Immature natural killer cell (primary cell): Measurements from ENCODE around the gene MAP2K5. TPM values are rescaled to one million over a fixed set of nuclear protein-coding genes. Genes with fewer than 3 reads are reported as not detected.

Experiments
- DNase-seq, 3 donors: peaks; one replicate each; pipeline ENCODE4 v3.0.0; 2022; ENCODE audit warnings: mixed read lengths in 1 of 3
- H3K27ac Mint-ChIP-seq, 6 donors: one replicate each; pipeline ENCODE4 v1.8.0; 2020; ENCODE audit warnings: mixed read lengths in 6 of 6, mild to moderate bottlenecking in 5 of 6, inconsistent platforms in 4 of 6, moderate library complexity in 3 of 6
- H3K27me3 Mint-ChIP-seq, 3 donors: one replicate each; pipeline ENCODE4 v1.8.0; 2020 to 2021; ENCODE audit warnings: low read depth in 3 of 3, mild to moderate bottlenecking in 3 of 3, mixed read lengths in 3 of 3, moderate library complexity in 3 of 3, inconsistent platforms in 1 of 3
- H3K36me3 Mint-ChIP-seq, 3 donors: one replicate each; pipeline ENCODE4 v1.8.0; 2020; ENCODE audit warnings: mixed read lengths in 3 of 3, inconsistent platforms in 2 of 3, mild to moderate bottlenecking in 2 of 3
- H3K4me1 Mint-ChIP-seq, 2 donors: one replicate each; pipeline ENCODE4 v1.8.0; 2020; ENCODE audit warnings: inconsistent platforms in 2 of 2, mild to moderate bottlenecking in 2 of 2, mixed read lengths in 2 of 2, moderate library complexity in 1 of 2
- H3K4me3 Mint-ChIP-seq, 5 donors: one replicate each; pipeline ENCODE4 v1.8.0; 2020; ENCODE audit warnings: mild to moderate bottlenecking in 5 of 5, mixed read lengths in 5 of 5, inconsistent platforms in 3 of 5, moderate library complexity in 3 of 5
- H3K9me3 Mint-ChIP-seq, 6 donors: one replicate each; pipeline ENCODE4 v1.8.0; 2020; ENCODE audit warnings: mild to moderate bottlenecking in 6 of 6, mixed read lengths in 6 of 6, inconsistent platforms in 4 of 6, moderate library complexity in 3 of 6
- polyA plus RNA-seq, 3 donors: library from polyadenylated mRNA; unstranded; fragments of 300-500 nt; fragmentation: Illumina TruSeq; gene quantifications; one replicate each; pipeline ENCODE4 v1.2.3, GENCODE V29; 2021

Gene MAP2K5
- polyA plus RNA-seq, 3 donors from 2014 or later = 12.4 to 21.7 (median 16.0) TPM

- no peaks in the 10 kb centered on the region for H3K4me1 Mint-ChIP-seq
- H3K36me3 Mint-ChIP-seq = peaks cover 3 to 36% (median 21%) of the 10 kb centered on the region in 3 donors
- no peaks in the 10 kb centered on the region for H3K27me3 Mint-ChIP-seq
- peak overlapping the region in 1 of 6 donors; percentile 51 for H3K27ac Mint-ChIP-seq
- no peak overlapping the region for H3K4me3 Mint-ChIP-seq
- H3K9me3 Mint-ChIP-seq = peaks cover 0 to 11% (median 6%) of the 10 kb centered on the region in 6 donors
- no peak for DNase-seq
These were observed 254.0 kb downstream of the MAP2K5 start for GRCh38 chr15:67796196-67797127.

- Mint-ChIP-seq H3K9me3 (peaks cover 0 to 10% (median 6%) of the 10 kb centered on the region in 6 donors), H3K4me3 (no peak overlapping the region), H3K27ac (no peak overlapping the region), H3K27me3 (peaks cover 0 to 3% (median 0%) of the 10 kb centered on the region in 3 donors), H3K36me3 (peaks cover 3 to 24% (median 12%) of the 10 kb centered on the region in 3 donors), H3K4me1 (no peaks in the 10 kb centered on the region)
- no peak for DNase-seq
These were observed 257.3 kb downstream of the MAP2K5 start for GRCh38 chr15:67799801-67800205.

GRCh38 chr15:67801142-67801541, 258.6 kb downstream of the MAP2K5 start:
- no peak for DNase-seq
- H3K36me3 Mint-ChIP-seq = peaks cover 0 to 10% (median 3%) of the 10 kb centered on the region in 3 donors
- no peak overlapping the region for H3K27ac Mint-ChIP-seq
- no peak overlapping the region for H3K4me3 Mint-ChIP-seq
- H3K9me3 Mint-ChIP-seq = no peaks in the 10 kb centered on the region
- no peaks in the 10 kb centered on the region for H3K4me1 Mint-ChIP-seq
- H3K27me3 Mint-ChIP-seq = peaks cover 0 to 3% (median 0%) of the 10 kb centered on the region in 3 donors

GRCh38 chr15:67801926-67802914, 259.7 kb downstream of the MAP2K5 start:
- Mint-ChIP-seq H3K27me3 (peaks cover 0 to 3% (median 0%) of the 10 kb centered on the region in 3 donors), H3K4me3 (no peak overlapping the region), H3K27ac (no peak overlapping the region), H3K9me3 (no peaks in the 10 kb centered on the region), H3K4me1 (no peaks in the 10 kb centered on the region), H3K36me3 (peaks cover 0 to 9% (median 0%) of the 10 kb centered on the region in 3 donors)
- DNase-seq = no peak

GRCh38 chr15:67803299-67803698, 260.8 kb downstream of the MAP2K5 start:
- Mint-ChIP-seq H3K9me3 (no peaks in the 10 kb centered on the region), H3K27me3 (peaks cover 0 to 3% (median 0%) of the 10 kb centered on the region in 3 donors), H3K36me3 (peaks cover 3 to 4% (median 3%) of the 10 kb centered on the region in 3 donors), H3K27ac (no peak overlapping the region), H3K4me1 (no peaks in the 10 kb centered on the region), H3K4me3 (no peak overlapping the region)
- no peak for DNase-seq

GRCh38 chr15:67803996-67804843, 261.7 kb downstream of the MAP2K5 start:
- H3K4me3 Mint-ChIP-seq = no peak overlapping the region
- no peak for DNase-seq
- H3K36me3 Mint-ChIP-seq = peaks cover 3 to 9% (median 3%) of the 10 kb centered on the region in 3 donors
- no peaks in the 10 kb centered on the region for H3K4me1 Mint-ChIP-seq
- no peak overlapping the region for H3K27ac Mint-ChIP-seq
- peaks cover 0 to 3% (median 0%) of the 10 kb centered on the region in 3 donors for H3K27me3 Mint-ChIP-seq
- H3K9me3 Mint-ChIP-seq = no peaks in the 10 kb centered on the region

GRCh38 chr15:67805008-67805665, 262.6 kb downstream of the MAP2K5 start:
- no peak overlapping the region for H3K27ac Mint-ChIP-seq
- no peak for DNase-seq
- no peaks in the 10 kb centered on the region for H3K9me3 Mint-ChIP-seq
- H3K36me3 Mint-ChIP-seq = peaks cover 3 to 13% (median 3%) of the 10 kb centered on the region in 3 donors
- H3K4me1 Mint-ChIP-seq = no peaks in the 10 kb centered on the region
- H3K27me3 Mint-ChIP-seq = peaks cover 0 to 3% (median 0%) of the 10 kb centered on the region in 3 donors
- no peak overlapping the region for H3K4me3 Mint-ChIP-seq

GRCh38 chr15:67805666-67806516, 263.4 kb downstream of the MAP2K5 start:
- no peak for DNase-seq

GRCh38 chr15:67806536-67806935, 264.0 kb downstream of the MAP2K5 start:
- no peaks in the 10 kb centered on the region for H3K9me3 Mint-ChIP-seq
- no peaks in the 10 kb centered on the region for H3K4me1 Mint-ChIP-seq
- no peak overlapping the region for H3K27ac Mint-ChIP-seq
- H3K36me3 Mint-ChIP-seq = peaks cover 3 to 13% (median 3%) of the 10 kb centered on the region in 3 donors
- no peak overlapping the region for H3K4me3 Mint-ChIP-seq
- DNase-seq = no peak
- peaks cover 0 to 3% (median 0%) of the 10 kb centered on the region in 3 donors for H3K27me3 Mint-ChIP-seq

More at GRCh38 chr15:67805666-67806516, 263.4 kb downstream of the MAP2K5 start:
- Mint-ChIP-seq H3K27ac (no peak overlapping the region), H3K4me1 (no peaks in the 10 kb centered on the region), H3K27me3 (peaks cover 0 to 3% (median 0%) of the 10 kb centered on the region in 3 donors), H3K36me3 (peaks cover 3 to 13% (median 3%) of the 10 kb centered on the region in 3 donors), H3K9me3 (no peaks in the 10 kb centered on the region), H3K4me3 (no peak overlapping the region)

GRCh38 chr15:67807141-67807540, 264.6 kb downstream of the MAP2K5 start:
- Mint-ChIP-seq H3K4me3 (no peak overlapping the region), H3K9me3 (no peaks in the 10 kb centered on the region), H3K27me3 (peaks cover 0 to 3% (median 0%) of the 10 kb centered on the region in 3 donors), H3K4me1 (peaks cover 0 to 2% of the 10 kb centered on the region in 2 donors), H3K27ac (no peak overlapping the region), H3K36me3 (peaks cover 3 to 13% (median 3%) of the 10 kb centered on the region in 3 donors)
- DNase-seq = no peak

GRCh38 chr15:67807836-67808235, 265.3 kb downstream of the MAP2K5 start:
- Mint-ChIP-seq H3K4me1 (peaks cover 0 to 5% of the 10 kb centered on the region in 2 donors), H3K4me3 (no peak overlapping the region), H3K27ac (peak overlapping the region in 1 of 6 donors; percentile 39), H3K36me3 (peaks cover 0 to 13% (median 3%) of the 10 kb centered on the region in 3 donors), H3K9me3 (no peaks in the 10 kb centered on the region), H3K27me3 (no peaks in the 10 kb centered on the region)
- no peak for DNase-seq
